GM13976 (cell line): ENCODE data around the gene SNX19.

Source experiments
- DNase-seq: peaks from one replicate; pipeline ENCODE4 v3.0.0; 2012; ENCODE audit warnings: low spot score
- in situ Hi-C: fragments of 300-500 bp; cut with MboI; formaldehyde crosslinking; loops from one replicate; pipeline ENCODE4 v1.12.0; 2022; ENCODE audit warnings: low sequenced_read_pairs, mixed read lengths, inconsistent platforms; ENCODE audit not compliant: unreplicated experiment
- TF ChIP-seq, protein P1 (sequence below): IDR thresholded peaks from 2 replicates; pipeline ENCODE4 v1.5.1; 2012; ENCODE audit warnings: borderline replicate concordance, mild to moderate bottlenecking; ENCODE audit not compliant: insufficient read depth; ENCODE audit errors: extremely low read depth, missing control alignments, control extremely low read depth

Gene SNX19

DNA sequence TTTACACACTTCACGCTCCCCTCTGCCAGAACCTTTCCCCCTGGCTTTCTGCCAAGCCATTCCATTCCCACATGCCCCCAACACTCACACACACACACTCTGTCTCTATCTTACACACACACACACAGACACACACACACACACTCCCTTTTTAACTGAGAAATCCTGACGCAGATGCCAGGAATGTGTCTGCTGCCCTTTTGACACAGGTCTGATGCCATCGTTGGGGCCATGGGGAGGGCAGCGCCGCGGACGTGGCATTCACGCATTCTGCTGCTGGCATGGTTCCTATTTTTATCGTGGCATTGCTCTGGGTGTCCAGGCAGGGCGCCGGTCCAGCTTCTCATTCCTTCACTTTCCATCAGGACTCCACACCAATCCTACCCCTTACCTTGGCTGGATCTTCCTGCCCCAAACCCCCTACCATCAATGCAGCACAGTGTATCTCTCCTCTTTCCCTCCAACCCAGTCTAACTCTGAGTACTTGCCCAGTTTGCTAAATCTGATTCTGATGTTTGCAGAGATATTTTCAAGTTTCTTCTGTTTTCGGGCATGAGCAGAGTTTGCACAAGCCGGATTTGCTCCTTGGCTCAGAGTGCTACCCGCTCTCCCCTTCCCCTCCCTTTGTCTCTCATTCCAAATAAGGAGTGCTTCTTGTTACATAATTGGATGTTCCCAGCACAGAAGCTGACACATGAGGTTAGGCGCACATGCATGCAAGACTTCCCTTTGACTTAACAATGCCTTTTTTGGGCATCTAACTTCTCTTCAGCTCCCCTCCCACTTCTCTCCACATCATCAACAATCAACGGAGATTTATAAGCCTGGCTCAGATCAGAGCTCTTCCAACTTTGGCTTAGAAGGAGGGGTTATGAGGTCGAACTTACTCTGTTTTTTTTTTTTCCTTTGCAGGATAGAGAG is 18.8 kb downstream of the SNX19 start:
- no peak for DNase-seq
- in situ Hi-C loops: no loop called here
- TF ChIP-seq, protein P1, sequence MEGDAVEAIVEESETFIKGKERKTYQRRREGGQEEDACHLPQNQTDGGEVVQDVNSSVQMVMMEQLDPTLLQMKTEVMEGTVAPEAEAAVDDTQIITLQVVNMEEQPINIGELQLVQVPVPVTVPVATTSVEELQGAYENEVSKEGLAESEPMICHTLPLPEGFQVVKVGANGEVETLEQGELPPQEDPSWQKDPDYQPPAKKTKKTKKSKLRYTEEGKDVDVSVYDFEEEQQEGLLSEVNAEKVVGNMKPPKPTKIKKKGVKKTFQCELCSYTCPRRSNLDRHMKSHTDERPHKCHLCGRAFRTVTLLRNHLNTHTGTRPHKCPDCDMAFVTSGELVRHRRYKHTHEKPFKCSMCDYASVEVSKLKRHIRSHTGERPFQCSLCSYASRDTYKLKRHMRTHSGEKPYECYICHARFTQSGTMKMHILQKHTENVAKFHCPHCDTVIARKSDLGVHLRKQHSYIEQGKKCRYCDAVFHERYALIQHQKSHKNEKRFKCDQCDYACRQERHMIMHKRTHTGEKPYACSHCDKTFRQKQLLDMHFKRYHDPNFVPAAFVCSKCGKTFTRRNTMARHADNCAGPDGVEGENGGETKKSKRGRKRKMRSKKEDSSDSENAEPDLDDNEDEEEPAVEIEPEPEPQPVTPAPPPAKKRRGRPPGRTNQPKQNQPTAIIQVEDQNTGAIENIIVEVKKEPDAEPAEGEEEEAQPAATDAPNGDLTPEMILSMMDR: no peak

DNA sequence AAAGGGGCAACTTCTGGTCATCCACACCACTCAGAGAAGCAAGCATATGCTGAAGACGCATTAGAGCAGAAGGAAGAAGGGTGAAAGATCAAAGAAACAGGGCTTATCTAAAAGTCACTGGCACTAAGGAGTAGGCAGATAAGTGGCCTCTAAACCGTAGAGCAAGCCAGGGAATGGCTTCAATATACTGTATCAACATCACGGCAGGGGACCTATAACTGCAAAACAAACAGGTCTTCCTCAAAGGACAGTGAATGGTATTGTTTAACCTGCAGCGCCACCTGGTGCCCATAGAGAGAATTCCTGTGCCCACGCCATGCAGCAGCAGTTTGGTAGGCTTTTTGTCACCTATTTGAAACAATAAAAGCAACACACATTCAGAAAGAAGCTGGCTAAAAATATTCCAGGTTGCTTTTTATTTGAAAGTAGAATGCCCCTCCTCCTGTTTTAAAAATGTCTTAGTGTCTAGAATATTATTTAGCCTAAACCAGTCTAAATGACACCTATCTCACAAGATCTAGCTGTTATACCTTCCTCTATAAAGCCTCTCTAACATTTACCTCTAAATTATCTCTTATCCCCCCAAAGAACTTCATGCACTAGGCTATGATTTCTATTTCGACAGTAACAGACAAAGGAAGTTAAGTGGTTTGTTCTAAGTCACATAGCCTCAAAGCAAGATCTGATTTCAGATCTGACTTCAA is 21.8 kb downstream of the SNX19 start:
- in situ Hi-C loops: no loop called here
- peak; percentile 51 for DNase-seq
- TF ChIP-seq, protein P1: peak; percentile 88

DNA sequence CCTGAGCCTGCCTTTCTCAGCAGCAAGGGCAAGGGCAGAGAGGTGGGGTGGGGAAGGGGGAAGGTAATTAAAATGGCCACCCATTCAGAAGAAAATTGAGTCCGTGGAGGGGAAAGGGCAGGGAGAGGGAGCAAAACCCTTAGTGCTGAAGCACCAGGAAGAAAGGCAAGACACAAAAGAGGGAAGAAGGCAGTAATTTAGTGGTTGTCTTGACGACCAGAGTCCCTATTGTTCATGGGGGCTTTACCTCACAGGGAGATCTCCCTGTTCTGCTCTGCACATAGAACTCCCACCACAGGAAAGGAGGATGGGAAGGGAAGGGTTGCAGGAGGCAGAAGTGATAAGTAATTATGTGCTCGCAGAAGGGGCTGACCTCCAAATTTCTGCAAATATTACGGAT is 23.4 kb downstream of the SNX19 start:
- TF ChIP-seq, protein P1: no peak
- in situ Hi-C loops: no loop called here

DNA sequence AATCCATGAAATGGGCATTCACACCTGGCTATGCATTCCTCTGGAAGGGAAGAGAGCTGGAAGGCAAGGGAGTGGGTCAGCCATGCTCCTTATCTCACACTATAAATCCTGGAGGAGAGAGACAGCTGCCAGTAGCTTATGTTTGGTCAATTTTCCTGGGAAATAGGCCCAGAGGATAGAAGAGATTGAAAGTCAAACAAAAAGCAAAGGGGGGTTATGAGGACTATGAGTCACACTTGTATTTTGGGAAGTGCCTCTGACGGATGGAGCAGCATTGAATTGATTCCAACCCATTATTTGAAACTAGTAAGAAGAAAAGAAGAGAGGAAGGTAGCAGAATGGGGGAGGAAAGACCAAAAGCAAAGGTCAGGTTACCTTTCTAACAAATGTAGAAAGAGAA is 25.0 kb downstream of the SNX19 start:
- DNase-seq: no peak
- TF ChIP-seq, protein P1: no peak
- in situ Hi-C loops: no loop called here

More for the DNA sequence above, 23.4 kb downstream of the SNX19 start:
- no peak for DNase-seq

DNA sequence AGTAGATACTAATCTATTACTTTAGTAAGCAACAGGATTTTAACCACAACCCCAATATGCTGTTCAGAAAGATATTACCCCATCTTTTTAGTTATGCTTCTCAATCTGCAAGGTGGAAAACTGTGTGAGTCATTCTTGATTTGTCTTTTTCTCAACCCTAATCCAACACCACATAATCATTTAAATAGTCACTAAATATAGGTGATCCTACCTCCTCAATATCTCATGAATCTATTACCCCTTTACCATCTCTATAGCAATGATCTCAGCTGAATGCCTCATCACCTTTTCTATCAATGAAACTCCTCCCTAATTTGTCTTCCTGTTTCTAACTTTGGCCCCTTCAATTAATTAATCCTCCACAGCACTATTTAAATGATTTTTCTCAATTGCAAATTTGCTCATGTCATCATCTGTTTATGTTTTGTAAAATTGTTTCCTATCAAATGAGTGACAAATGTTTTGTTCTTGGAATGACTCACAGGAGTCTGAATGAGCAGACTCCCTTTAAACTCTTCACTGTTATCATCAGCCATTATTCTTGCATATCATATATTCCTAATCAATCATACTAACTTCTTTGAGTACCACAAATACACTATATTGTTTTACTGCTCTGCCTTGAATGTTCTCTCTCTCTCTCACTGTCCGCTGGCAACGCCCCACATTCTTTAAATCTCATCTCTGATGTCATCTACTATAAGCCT is 26.1 kb downstream of the SNX19 start:
- no peak for DNase-seq
- TF ChIP-seq, protein P1: no peak
- in situ Hi-C loops: no loop called here

GRCh38 chr11:130888790-130889189 is 27.5 kb downstream of the SNX19 start:
- DNase-seq: no peak
- in situ Hi-C loops: no loop called here
- TF ChIP-seq, protein P1: no peak
